Measurements from ENCODE around the gene RANBP17. TPM values are rescaled to one million over a fixed set of nuclear protein-coding genes. Genes with fewer than 3 reads are reported as not detected.

The RANBP17 gene
- total RNA-seq, 4 donors from 2014 or later: 10.2 to 13.8 (median 10.9) TPM

DNA sequence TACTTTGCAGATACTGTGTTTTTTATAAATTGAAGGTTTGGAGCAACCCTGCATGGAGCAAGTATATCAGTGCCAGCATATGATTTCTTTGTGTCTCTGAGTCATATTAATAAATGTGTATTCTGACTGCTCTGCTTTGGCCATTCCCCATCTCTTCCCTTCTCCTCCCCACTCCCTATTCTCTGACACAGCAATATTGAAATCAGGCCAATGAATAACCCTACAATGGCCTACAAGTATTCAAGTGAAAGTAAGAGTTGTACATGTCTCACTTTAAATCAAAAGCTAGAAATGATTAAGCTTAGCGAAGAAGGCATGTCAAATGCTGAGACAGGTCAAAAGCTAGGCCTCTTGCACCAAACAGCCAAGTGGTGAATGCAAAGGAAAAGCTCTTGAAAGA is 365.0 kb downstream of the RANBP17 start:
- Histone ChIP-seq H3K9me3 (no peaks in the 10 kb centered on the region), H3K27me3 (no peaks in the 10 kb centered on the region), H3K4me3 (no peak overlapping the region), H3K27ac (no peak overlapping the region), H3K4me1 (no peaks in the 10 kb centered on the region), H3K36me3 (no peaks in the 10 kb centered on the region)
- intact Hi-C loops (cut with DNase I; ENCODE audit: low total_unique reads) (no loop called here), in situ Hi-C loops (cut with MboI; ENCODE audit: low pct_ligation_motif_present in 1 of 4, low pct_unique_long_range_greater_than_20kb in 1 of 4, low sequenced_read_pairs in 3 of 4) (no loop called here)
- 74 to 100% methylated on average over 1 of the region's 1 CpG for WGBS, 2 donors (ENCODE audit: low coverage in 1 of 2)
- DNase-seq: no peak
- TF ChIP-seq POLR2A (IDR thresholded peaks at IDR 0.05) (no peak), CTCF (IDR thresholded peaks at IDR 0.05) (no peak), EP300 (IDR thresholded peaks at IDR 0.05; ENCODE audit: low read depth) (no peak), POLR2AphosphoS5 (IDR thresholded peaks at IDR 0.05) (no peak)

DNA sequence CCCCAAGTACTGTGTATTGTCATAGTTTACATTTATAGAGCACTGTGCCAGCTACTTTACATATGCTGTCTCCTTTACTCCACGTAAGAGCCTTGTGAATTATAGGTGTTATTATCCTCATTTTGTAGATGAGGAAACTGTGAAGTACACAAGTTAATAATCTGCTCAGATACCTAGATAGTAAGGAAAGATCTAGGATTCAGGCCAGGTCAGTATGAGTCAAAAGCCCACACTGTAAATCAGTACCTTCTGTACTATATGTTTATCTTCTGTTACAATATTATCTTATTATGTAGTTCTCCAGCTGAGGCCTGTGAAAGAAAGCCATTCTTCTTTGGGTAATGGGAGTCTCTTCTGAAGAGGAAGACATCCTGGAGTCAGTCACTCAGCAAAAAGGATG is 374.8 kb downstream of the RANBP17 start:
- no peaks in the 10 kb centered on the region for H3K36me3 ChIP-seq
- TF ChIP-seq EP300 (IDR thresholded peaks at IDR 0.05; ENCODE audit: low read depth): no peak
- TF ChIP-seq CTCF (IDR thresholded peaks at IDR 0.05): no peak
- TF ChIP-seq POLR2AphosphoS5 (IDR thresholded peaks at IDR 0.05): no peak
- no peak for TF ChIP-seq POLR2A (IDR thresholded peaks at IDR 0.05)
- H3K4me1 ChIP-seq: no peaks in the 10 kb centered on the region
- H3K27ac ChIP-seq: no peak overlapping the region
- WGBS, 2 donors (ENCODE audit: low coverage in 1 of 2): 38 to 43% methylated on average over 1 of the region's 1 CpG
- intact Hi-C loops (cut with DNase I; ENCODE audit: low total_unique reads): no loop called here
- H3K4me3 ChIP-seq: no peak overlapping the region
- H3K27me3 ChIP-seq: no peaks in the 10 kb centered on the region
- no peaks in the 10 kb centered on the region for H3K9me3 ChIP-seq
- DNase-seq: no peak
- in situ Hi-C loops (cut with MboI; ENCODE audit: low pct_ligation_motif_present in 1 of 4, low pct_unique_long_range_greater_than_20kb in 1 of 4, low sequenced_read_pairs in 3 of 4): no loop called here

DNA sequence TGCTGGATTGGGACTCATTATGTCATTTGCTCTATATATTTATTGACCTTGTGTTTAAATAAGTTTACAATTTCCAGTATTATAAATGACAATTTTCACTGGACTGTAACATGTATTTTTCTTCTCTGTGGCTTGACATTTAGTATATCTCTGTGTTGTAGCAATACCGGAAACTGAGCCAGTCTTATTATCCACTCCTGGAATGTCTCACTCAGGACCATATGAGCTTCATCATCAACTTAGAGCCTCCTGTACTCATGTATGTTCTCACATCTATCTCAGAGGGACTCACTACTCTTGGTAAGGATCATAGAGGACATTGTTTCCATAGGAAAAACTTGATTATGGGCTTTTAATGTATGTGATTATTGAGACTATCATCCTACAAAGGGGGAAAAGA is 380.7 kb downstream of the RANBP17 start:
- intact Hi-C loops (cut with DNase I; ENCODE audit: low total_unique reads): no loop called here
- Histone ChIP-seq H3K9me3 (no peaks in the 10 kb centered on the region), H3K36me3 (no peaks in the 10 kb centered on the region), H3K4me3 (no peak overlapping the region), H3K4me1 (no peaks in the 10 kb centered on the region), H3K27ac (no peak overlapping the region), H3K27me3 (no peaks in the 10 kb centered on the region)
- TF ChIP-seq CTCF (IDR thresholded peaks at IDR 0.05) (no peak), POLR2A (IDR thresholded peaks at IDR 0.05) (no peak)
- 50 to 88% methylated on average over 1 of the region's 1 CpG for WGBS, 2 donors (ENCODE audit: low coverage in 1 of 2)
- DNase-seq: no peak
- in situ Hi-C loops (cut with MboI; ENCODE audit: low pct_ligation_motif_present in 1 of 4, low pct_unique_long_range_greater_than_20kb in 1 of 4, low sequenced_read_pairs in 3 of 4): no loop called here

DNA sequence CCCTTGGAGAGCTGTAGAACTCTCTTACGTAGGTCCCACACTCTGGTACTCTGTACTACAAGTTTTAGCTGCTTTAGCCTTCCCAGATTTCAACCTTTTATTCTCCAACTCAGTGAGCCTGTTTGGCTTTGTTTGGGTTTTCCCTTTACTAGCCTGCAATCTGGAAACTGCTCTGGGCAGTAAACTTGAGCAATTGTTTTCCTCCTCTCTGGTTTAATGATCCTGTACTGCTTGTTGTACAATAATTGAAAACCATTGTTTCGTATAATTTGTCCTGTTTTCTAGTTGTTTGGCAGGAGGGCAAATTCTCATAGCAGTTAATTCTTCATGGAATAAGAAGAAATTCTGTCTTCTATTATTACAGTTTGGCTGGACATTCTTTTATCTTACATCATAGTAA is 384.4 kb downstream of the RANBP17 start:
- peaks cover 4 to 13% of the 10 kb centered on the region in 2 donors for H3K9me3 ChIP-seq
- in situ Hi-C loops (cut with MboI; ENCODE audit: low pct_ligation_motif_present in 1 of 4, low pct_unique_long_range_greater_than_20kb in 1 of 4, low sequenced_read_pairs in 3 of 4): no loop called here
- no peak overlapping the region for H3K4me3 ChIP-seq
- TF ChIP-seq CTCF (IDR thresholded peaks at IDR 0.05): no peak
- TF ChIP-seq POLR2AphosphoS5 (IDR thresholded peaks at IDR 0.05): no peak
- no peak for TF ChIP-seq EP300 (IDR thresholded peaks at IDR 0.05; ENCODE audit: low read depth)
- TF ChIP-seq POLR2A (IDR thresholded peaks at IDR 0.05): no peak
- no peaks in the 10 kb centered on the region for H3K27me3 ChIP-seq
- 77 to 80% methylated on average over 1 to 2 of the region's 2 CpGs for WGBS, 2 donors (ENCODE audit: low coverage in 1 of 2)
- no peak overlapping the region for H3K27ac ChIP-seq
- H3K4me1 ChIP-seq: no peaks in the 10 kb centered on the region
- H3K36me3 ChIP-seq: no peaks in the 10 kb centered on the region
- DNase-seq: no peak
- intact Hi-C loops (cut with DNase I; ENCODE audit: low total_unique reads): no loop called here
